AG04450 (cell line): ENCODE data around the gene SMIM21. TPM values are rescaled to one million over a fixed set of nuclear protein-coding genes. Genes with fewer than 3 reads are reported as not detected.

Experiments
- CTCF ChIA-PET: fragments of 300-600, 350-600 bp; formaldehyde crosslinking; extraction: SDS; loops from one replicate; lab custom pipeline; 2022; ENCODE audit warnings: antibody characterized with exemption, inconsistent platforms; lab: Charles Lee
- POLR2A ChIA-PET: fragments of 350-600 bp; formaldehyde crosslinking; extraction: SDS; loops from one replicate; lab custom pipeline; 2021; ENCODE audit warnings: antibody characterized with exemption, inconsistent platforms; lab: Yijun Ruan, JAX
- DNase-seq: peaks from one replicate; pipeline ENCODE4 v3.0.0-alpha.2; 2011; ENCODE audit warnings: low read depth, low spot score
- H3K27ac ChIP-seq: one replicate; pipeline ENCODE4 v1.5.1; 2012; ENCODE audit warnings: low read depth, low read length, control low read depth
- H3K27me3 ChIP-seq: one replicate; pipeline ENCODE4 v1.6.0; 2012; ENCODE audit warnings: low read length; ENCODE audit not compliant: control insufficient read depth, insufficient read depth
- H3K4me3 ChIP-seq: 2 replicates; pipeline ENCODE4 v1.5.1; 2011; ENCODE audit warnings: mild to moderate bottlenecking, low read depth, low read length, control low read depth
- H3K9me3 ChIP-seq: 2 replicates; pipeline ENCODE4 v1.5.1; 2012; ENCODE audit warnings: low read length; ENCODE audit not compliant: control insufficient read depth, insufficient read depth
- polyA plus RNA-seq: library from polyadenylated mRNA; depleted of rRNA; stranded (reverse); fragments of >200 nt; gene quantifications from 2 replicates; pipeline ENCODE4 v1.2.3, GENCODE V29; 2011
- TF ChIP-seq, protein P1 (sequence below): IDR thresholded peaks from 2 replicates; pipeline ENCODE4 v1.5.1; 2011; ENCODE audit warnings: low read depth, low read length, control low read depth, inconsistent platforms

The SMIM21 gene
- polyA plus RNA-seq, 1 experiment, result not detected

DNA sequence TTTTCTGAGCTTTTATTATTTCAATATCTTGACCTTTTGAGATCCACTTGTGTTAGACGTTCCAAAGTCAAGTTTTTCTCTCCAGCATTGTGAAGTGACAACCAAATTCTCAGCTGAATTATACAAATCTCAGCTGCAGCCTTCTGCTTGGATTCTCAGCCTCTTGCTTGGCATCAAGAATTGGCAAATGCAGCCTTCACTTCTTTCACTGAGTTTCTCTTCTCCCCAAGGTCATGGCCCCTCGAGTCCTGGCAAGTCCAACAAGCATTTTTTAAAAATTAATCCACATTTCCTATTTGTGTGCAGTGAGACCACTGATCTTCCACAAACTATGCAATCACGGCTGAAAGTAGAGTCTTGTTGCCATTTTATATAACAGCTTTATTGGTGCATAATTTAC, 23.4 kb upstream of the SMIM21 start:
- ChIA-PET CTCF (no interaction called here), POLR2A (no interaction called here)
- H3K27me3 ChIP-seq, result no peaks in the 10 kb centered on the region
- H3K4me3 ChIP-seq, result no peak overlapping the region
- no peak for DNase-seq
- TF ChIP-seq, protein P1, sequence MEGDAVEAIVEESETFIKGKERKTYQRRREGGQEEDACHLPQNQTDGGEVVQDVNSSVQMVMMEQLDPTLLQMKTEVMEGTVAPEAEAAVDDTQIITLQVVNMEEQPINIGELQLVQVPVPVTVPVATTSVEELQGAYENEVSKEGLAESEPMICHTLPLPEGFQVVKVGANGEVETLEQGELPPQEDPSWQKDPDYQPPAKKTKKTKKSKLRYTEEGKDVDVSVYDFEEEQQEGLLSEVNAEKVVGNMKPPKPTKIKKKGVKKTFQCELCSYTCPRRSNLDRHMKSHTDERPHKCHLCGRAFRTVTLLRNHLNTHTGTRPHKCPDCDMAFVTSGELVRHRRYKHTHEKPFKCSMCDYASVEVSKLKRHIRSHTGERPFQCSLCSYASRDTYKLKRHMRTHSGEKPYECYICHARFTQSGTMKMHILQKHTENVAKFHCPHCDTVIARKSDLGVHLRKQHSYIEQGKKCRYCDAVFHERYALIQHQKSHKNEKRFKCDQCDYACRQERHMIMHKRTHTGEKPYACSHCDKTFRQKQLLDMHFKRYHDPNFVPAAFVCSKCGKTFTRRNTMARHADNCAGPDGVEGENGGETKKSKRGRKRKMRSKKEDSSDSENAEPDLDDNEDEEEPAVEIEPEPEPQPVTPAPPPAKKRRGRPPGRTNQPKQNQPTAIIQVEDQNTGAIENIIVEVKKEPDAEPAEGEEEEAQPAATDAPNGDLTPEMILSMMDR, result no peak
- no peaks in the 10 kb centered on the region for H3K9me3 ChIP-seq
- H3K27ac ChIP-seq, result no peak overlapping the region

DNA sequence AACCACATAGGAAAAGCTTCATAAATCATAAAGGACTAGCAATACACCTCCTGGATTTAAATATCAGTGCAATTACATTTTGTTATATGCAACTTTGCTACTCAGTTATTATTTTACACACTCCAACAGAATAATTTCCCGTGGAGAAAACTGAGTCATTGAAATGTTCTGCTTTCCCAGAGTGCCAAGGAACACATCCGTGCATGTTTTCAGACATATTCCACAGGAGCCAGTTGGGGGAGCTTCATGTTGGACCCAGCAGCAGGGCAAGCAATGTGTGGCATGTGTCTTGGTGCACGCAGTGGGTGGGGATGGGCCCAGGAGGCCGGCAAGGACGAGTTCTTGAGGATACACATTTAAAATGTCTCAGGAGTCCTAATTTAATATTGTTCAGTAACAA, 14.4 kb upstream of the SMIM21 start:
- TF ChIP-seq, protein P1, result no peak
- Histone ChIP-seq H3K27me3 (peaks cover 4% of the 10 kb centered on the region), H3K27ac (no peak overlapping the region), H3K9me3 (no peaks in the 10 kb centered on the region; the same call in 1 of the 2 replicates), H3K4me3 (no peak overlapping the region)
- no peak for DNase-seq
- CTCF ChIA-PET, result interaction anchor here (1.0 to 1.1 kb wide), 2 partner anchors 15 to 31 kb away, joined by 3 read pairs; partner anchors contain the start of gene SMIM21
- POLR2A ChIA-PET, result no interaction called here

GRCh38 chr18:75439348-75439747, 11.8 kb upstream of the SMIM21 start:
- H3K9me3 ChIP-seq, result no peaks in the 10 kb centered on the region; the same call in 1 of the 2 replicates
- ChIA-PET POLR2A (no interaction called here), CTCF (no interaction called here)
- peaks cover 5% of the 10 kb centered on the region for H3K27me3 ChIP-seq
- TF ChIP-seq, protein P1, result no peak
- no peak for DNase-seq
- H3K4me3 ChIP-seq, result no peak overlapping the region
- no peak overlapping the region for H3K27ac ChIP-seq

DNA sequence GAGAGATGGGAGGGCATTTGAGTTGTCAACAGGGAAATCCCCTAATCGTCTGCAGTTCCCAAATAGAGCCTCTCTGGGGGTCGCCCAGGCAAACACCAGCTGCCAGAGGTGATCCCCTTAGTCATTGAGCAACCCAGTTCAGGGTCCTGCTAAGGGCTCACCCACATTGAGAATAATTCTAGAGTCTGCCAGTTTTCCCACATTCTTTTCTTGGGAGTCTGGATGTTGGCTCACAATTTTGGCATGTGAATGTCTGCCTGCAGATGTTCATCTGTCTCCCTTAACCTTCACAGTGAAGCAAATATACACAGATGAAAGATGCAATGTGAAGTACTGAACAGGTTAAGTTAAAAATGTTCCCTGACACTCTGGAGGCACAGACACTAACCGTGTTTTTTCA, 11.4 kb upstream of the SMIM21 start:
- peaks cover 9% of the 10 kb centered on the region for H3K27me3 ChIP-seq
- POLR2A ChIA-PET, result no interaction called here
- no peak overlapping the region for H3K4me3 ChIP-seq
- H3K27ac ChIP-seq, result no peak overlapping the region
- TF ChIP-seq, protein P1, result no peak
- CTCF ChIA-PET, result no interaction called here
- H3K9me3 ChIP-seq, result no peaks in the 10 kb centered on the region; the same call in 1 of the 2 replicates
- no peak for DNase-seq

DNA sequence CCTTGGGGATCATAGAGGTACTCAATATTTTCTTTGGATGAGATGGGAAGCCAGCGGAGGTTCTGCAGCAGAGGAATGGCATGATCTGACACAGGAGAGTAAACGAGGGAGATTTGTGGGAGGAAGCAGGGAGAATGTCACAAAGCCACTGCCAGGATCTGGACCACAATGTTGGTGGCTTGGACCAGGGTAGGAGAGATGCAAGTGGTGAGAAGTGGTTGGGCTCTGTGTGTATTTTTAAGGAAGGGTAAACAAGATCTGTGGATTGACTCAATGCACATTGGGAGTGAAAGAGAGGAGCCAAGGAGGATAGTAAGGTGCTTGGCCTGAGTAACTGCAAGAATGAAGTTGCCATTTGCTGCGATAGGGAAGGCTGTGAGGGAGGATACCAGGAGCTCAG, 10.5 kb upstream of the SMIM21 start:
- POLR2A ChIA-PET, result no interaction called here
- TF ChIP-seq, protein P1, result no peak
- CTCF ChIA-PET, result no interaction called here
- Histone ChIP-seq H3K27me3 (peaks cover 5% of the 10 kb centered on the region), H3K4me3 (no peak overlapping the region), H3K9me3 (no peaks in the 10 kb centered on the region; the same call in 1 of the 2 replicates), H3K27ac (no peak overlapping the region)
- DNase-seq, result no peak
